Stomach (tissue), 9 donors: Measurements from ENCODE around the gene WSB2. TPM values are rescaled to one million over a fixed set of nuclear protein-coding genes. Genes with fewer than 3 reads are reported as not detected.

Source experiments
- DNase-seq, 2 donors: peaks; one replicate each; pipeline versions ENCODE4 v3.0.0 to v3.0.0-alpha.2; 2013 to 2019
- H3K27ac ChIP-seq, 5 donors: fragments of 200-600 bp in 4 of 5; sonication (generic) in 4 of 5; one replicate each; pipeline ENCODE4 v1.5.1; 2013 to 2019; ENCODE audit warnings: mild to moderate bottlenecking in 1 of 5, moderate library complexity in 1 of 5
- H3K27me3 ChIP-seq, 3 donors: fragments of 200-600 bp; sonication (generic); one replicate each; pipeline ENCODE4 v1.5.1; 2017 to 2019; ENCODE audit warnings: mixed run types in 1 of 3
- H3K36me3 ChIP-seq, 4 donors: fragments of 200-600 bp; sonication (generic); 1 replicate in 3 of 4; 2 replicates in 1 of 4; pipeline ENCODE4 v1.5.1; 2016 to 2019
- H3K4me1 ChIP-seq, 4 donors: fragments of 200-600 bp; sonication (generic); one replicate each; pipeline ENCODE4 v1.5.1; 2016 to 2019
- H3K4me3 ChIP-seq, 4 donors: fragments of 200-600 bp; sonication (generic) in 3 of 4; one replicate each; pipeline ENCODE4 v1.5.1; 2016 to 2019; ENCODE audit warnings: mild to moderate bottlenecking in 1 of 4
- H3K9me3 ChIP-seq, 4 donors: fragments of 200-600 bp; sonication (generic); one replicate each; pipeline ENCODE4 v1.5.1; 2016 to 2019
- EP300 ChIP-seq: sonication (generic); formaldehyde crosslinking; IDR thresholded peaks from one replicate; pipeline ENCODE4 v1.6.1; 2017; ENCODE audit warnings: antibody characterized with exemption
- POLR2A ChIP-seq, 4 donors: fragments of 450-650 bp; IDR thresholded peaks; one replicate each; pipeline ENCODE4 v1.6.1; 2016; ENCODE audit warnings: antibody characterized with exemption in 4 of 4, control low read depth in 2 of 4, mild to moderate bottlenecking in 1 of 4, moderate library complexity in 1 of 4
- POLR2AphosphoS5 ChIP-seq, 3 donors: sonication (generic); formaldehyde crosslinking; IDR thresholded peaks; one replicate each; pipeline ENCODE4 v1.6.1; 2016; ENCODE audit warnings: antibody characterized with exemption in 3 of 3
- WGBS, 5 donors: extraction: QIAGEN DNeasy Blood & Tissue Kit in 3 of 5; methylation state at CpG; one replicate each; pipeline versions ENCODE4 v1.1.5 to v1.1.7; 2013 to 2018; 5-methylcytosine and 5-hydroxymethylcytosine counted together
- intact Hi-C: fragments of 100-400 bp; cut with DNase I; formaldehyde crosslinking; loops from one replicate; pipeline ENCODE4 v1.15.1; 2023; ENCODE audit warnings: low total_unique reads
- polyA plus RNA-seq, 3 donors: library from polyadenylated mRNA; stranded (reverse); fragments of 200-250 nt; gene quantifications; one replicate each; pipeline ENCODE4 v1.2.3, GENCODE V29; 2013
- total RNA-seq, 5 donors: library from RNA; depleted of rRNA; stranded (reverse); fragments of >200 nt; gene quantifications; one replicate each; pipeline versions ENCODE4 v1.1.0 to v1.2.3, GENCODE V29; 2014 to 2016
- TF ChIP-seq, protein P1 (sequence below), 7 experiments: fragments of 450-650 bp in 4 of 7; fragments of 200-600 bp in 3 of 7; sonication (generic) in 3 of 7; IDR thresholded peaks; one replicate each; pipeline ENCODE4 v1.5.1; 2016 to 2019; ENCODE audit warnings: antibody characterized with exemption in 7 of 7, control low read depth in 2 of 7, mild to moderate bottlenecking in 1 of 7
- donor health status: healthy with polysubstance abuse.
- donor health status: Bipolar disorder and iron deficiency.
- donor health status: healthy.

The WSB2 gene
- total and polyA plus RNA-seq, 8 donors: 32.4 to 110 (median 79.9) TPM

DNA sequence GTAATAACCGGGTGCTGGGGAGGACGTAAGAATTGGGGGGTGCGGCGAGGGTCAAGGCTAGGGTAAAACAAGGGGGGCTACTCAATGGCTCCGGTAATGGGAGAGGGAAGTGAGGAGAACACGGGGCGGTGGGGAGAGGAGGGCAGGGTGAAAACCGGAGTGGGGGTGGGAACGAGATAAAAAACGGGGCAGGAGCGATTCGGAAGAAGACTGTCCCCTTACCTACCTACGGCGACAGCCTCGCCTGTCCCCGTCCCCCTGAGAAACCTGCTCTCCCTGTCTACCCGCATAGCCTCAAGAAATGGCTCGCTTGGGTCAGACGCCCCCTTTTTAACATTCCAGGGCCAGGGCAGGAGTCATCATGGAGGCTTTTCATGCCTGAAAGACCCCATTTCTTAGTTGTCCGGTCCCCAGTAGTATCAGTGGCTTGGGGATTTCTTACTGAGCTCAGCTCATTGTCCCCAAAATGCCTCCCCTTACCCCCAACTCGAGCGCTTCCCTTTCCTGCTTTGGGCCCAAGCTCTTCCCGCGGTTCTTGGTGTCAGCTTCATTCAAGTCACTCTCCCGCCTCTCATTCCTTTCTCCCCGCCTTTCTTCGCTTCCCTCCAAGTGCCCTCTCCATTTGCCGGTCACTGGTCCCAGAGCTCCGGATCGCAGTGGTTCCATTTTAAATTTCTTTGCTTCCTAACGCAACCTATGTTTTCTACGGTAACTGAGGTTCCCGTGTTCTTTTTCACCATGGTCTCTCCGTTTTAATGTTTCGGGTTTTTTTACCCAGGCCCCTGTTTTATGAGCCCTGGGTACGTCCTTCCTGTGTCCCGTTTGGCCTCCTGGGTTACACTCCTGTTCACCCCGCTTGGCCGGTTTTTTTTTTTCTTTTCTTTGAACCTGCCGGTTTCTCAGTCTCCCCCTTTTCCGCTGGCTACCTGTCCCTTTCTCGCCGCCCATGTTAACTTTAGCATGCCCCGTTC is 1.2 kb upstream of the WSB2 start:
- H3K9me3 ChIP-seq: no peaks in the 10 kb centered on the region
- H3K36me3 ChIP-seq: peaks cover 0 to 7% (median 2%) of the 10 kb centered on the region in 4 donors
- WGBS, 5 donors: 1 to 2% (median 1%) methylated on average over 44 of the region's 44 CpGs
- TF ChIP-seq, protein P1, sequence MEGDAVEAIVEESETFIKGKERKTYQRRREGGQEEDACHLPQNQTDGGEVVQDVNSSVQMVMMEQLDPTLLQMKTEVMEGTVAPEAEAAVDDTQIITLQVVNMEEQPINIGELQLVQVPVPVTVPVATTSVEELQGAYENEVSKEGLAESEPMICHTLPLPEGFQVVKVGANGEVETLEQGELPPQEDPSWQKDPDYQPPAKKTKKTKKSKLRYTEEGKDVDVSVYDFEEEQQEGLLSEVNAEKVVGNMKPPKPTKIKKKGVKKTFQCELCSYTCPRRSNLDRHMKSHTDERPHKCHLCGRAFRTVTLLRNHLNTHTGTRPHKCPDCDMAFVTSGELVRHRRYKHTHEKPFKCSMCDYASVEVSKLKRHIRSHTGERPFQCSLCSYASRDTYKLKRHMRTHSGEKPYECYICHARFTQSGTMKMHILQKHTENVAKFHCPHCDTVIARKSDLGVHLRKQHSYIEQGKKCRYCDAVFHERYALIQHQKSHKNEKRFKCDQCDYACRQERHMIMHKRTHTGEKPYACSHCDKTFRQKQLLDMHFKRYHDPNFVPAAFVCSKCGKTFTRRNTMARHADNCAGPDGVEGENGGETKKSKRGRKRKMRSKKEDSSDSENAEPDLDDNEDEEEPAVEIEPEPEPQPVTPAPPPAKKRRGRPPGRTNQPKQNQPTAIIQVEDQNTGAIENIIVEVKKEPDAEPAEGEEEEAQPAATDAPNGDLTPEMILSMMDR (IDR thresholded peaks at IDR 0.05): no peak
- TF ChIP-seq POLR2A (IDR thresholded peaks at IDR 0.05): peak in 1 of 4 donors; percentile 32
- peak in 2 of 3 donors; percentile 3 to 16 for TF ChIP-seq POLR2AphosphoS5 (IDR thresholded peaks at IDR 0.05)
- no peak for TF ChIP-seq EP300
- peak overlapping the region; percentile 65 to 83 (median 76) for H3K4me3 ChIP-seq
- H3K4me1 ChIP-seq: peaks cover 14 to 71% (median 49%) of the 10 kb centered on the region in 4 donors
- intact Hi-C loops: no loop called here
- H3K27ac ChIP-seq: peak overlapping the region; percentile 97 to 99 (median 98)
- no peaks in the 10 kb centered on the region for H3K27me3 ChIP-seq
- DNase-seq: peak; percentile 45 to 78

DNA sequence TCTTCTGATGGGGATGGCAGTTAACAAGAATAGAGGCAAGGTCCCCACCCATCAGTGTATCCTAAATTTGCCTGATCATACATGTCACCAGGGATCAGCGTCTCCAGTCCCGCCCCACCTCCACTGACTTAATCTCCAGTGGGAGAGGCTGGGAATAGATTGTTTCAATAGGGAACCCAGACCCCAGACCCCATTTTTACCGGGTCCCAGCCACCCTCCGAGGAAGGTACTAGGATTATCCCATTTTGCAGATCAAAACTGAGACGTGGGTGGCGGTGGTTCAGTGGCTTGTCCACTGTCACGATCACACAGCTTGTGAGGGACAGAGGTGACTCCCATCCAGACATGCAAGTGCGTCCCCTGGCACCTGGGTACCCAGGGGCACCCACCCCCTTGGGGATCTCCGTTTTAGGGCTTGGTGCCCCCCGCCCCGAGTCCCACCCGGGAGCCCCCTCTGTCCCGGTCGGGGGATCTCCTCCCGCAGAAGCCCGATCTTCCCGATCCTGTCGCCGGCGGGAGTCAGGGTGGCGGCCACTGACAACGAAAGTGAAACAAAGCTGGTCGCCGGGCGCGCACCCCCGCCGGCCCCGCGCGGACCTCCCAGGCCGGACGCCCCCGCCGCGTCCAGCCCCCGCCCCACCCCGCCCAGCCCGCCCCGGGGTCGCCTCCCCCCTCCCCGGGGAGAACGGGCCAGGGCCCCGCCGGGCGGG is 523 bp downstream of the WSB2 start:
- intact Hi-C loops: no loop called here
- H3K4me3 ChIP-seq: peak overlapping the region; percentile 65 to 83 (median 76)
- no peaks in the 10 kb centered on the region for H3K27me3 ChIP-seq
- no peaks in the 10 kb centered on the region for H3K36me3 ChIP-seq
- 1 to 4% (median 1%) methylated on average over 7 to 44 of the region's 46 CpGs for WGBS, 5 donors
- DNase-seq: peak; percentile 63 to 78
- no peaks in the 10 kb centered on the region for H3K9me3 ChIP-seq
- no peak for TF ChIP-seq EP300
- H3K27ac ChIP-seq: peak overlapping the region; percentile 97 to 99 (median 98)
- H3K4me1 ChIP-seq: peaks cover 31 to 84% (median 66%) of the 10 kb centered on the region in 4 donors

DNA sequence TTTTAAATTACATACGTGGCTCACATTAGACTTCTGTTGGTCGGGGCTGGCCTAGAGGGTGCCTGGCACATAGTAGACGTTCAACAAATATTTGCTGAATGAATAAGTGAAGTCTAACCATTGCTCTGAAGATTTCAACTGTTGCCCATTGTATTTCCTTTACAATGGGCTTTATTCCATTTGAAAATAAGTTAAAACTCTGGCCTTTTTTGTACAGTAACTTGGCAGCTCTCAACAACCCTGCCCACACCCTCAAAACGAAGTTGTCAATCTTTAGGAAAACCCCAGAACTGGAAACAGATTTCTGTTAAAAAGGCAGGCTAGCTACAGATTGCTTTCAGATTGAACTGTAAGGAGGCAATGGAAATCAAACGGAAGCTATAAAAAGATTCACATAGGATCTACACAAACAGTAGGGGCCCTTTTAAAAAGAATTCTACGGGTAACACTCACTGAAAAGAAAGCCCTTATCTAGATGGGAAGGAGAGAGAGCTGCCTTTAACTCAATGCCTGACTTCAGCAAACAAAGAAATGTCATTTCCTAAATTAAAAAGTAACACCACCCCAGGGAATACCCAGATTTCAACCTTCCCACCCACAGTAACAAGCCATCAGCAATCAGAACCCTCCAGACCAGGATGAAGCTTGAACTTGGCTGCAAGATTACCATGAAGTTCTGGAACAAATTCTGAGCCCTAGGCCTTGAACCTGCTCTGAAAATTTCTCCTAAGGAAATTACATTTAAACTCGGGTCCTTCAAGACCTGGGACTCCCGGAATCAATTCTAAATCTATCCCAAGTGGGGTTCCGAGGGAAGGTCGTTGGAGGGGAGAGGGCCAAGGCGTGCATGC is 1.4 kb downstream of the WSB2 start:
- Histone ChIP-seq H3K27ac (peak overlapping the region; percentile 97 to 99 (median 98)), H3K36me3 (no peaks in the 10 kb centered on the region), H3K27me3 (no peaks in the 10 kb centered on the region), H3K4me3 (peak overlapping the region; percentile 65 to 83 (median 76)), H3K4me1 (peaks cover 36 to 84% (median 72%) of the 10 kb centered on the region in 4 donors), H3K9me3 (no peaks in the 10 kb centered on the region)
- TF ChIP-seq POLR2A (IDR thresholded peaks at IDR 0.05): no peak
- TF ChIP-seq POLR2AphosphoS5 (IDR thresholded peaks at IDR 0.05): no peak
- TF ChIP-seq, protein P1 (IDR thresholded peaks at IDR 0.05): no peak
- no peak for TF ChIP-seq EP300
- intact Hi-C loops: no loop called here
- 7 to 19% (median 14%) methylated on average over 11 of the region's 11 CpGs for WGBS, 5 donors
- DNase-seq: peak in 1 of 2 donors; percentile 25

DNA sequence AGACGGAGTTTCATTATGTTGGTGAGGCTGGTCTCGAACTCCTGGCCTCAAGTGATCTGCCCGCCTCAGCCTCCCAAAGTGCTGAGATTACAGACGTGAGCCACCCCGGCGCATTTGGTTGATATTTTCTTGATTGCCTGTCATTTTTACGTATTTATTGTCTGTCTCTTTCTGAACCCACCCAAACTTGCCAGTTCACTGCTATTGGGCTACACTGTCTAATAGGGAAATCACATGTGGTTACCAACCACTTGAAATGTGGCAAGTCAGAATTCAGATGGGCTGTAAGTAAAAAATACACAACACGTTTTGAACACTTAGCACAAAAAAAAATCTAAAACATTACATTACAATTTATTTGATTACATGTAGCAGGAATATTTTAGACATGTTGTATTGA is 2.1 kb downstream of the WSB2 start:
- TF ChIP-seq POLR2AphosphoS5 (IDR thresholded peaks at IDR 0.05) (no peak), EP300 (no peak), POLR2A (IDR thresholded peaks at IDR 0.05) (no peak)
- TF ChIP-seq, protein P1 (IDR thresholded peaks at IDR 0.05): no peak
- Histone ChIP-seq H3K36me3 (no peaks in the 10 kb centered on the region), H3K27me3 (no peaks in the 10 kb centered on the region), H3K4me1 (peaks cover 35 to 84% (median 74%) of the 10 kb centered on the region in 4 donors), H3K27ac (peak overlapping the region; percentile 28 to 99 (median 98)), H3K9me3 (no peaks in the 10 kb centered on the region), H3K4me3 (no peak overlapping the region)
- DNase-seq: no peak
- intact Hi-C loops: no loop called here
- 86% methylated on average over 8 of the region's 8 CpGs for WGBS, 5 donors
